HG03469 (cell line): ENCODE measurements around the gene TMEM9.
"Not testable (repeated sequence)": the region's sequence is repeated elsewhere in the genome, so short reads cannot be mapped to it uniquely, and the experiment has no call there.

Experiments
- ATAC-seq: cut with Tn5 transposase; IDR thresholded peaks from one replicate; pipeline ENCODE4 v1.9.1; 2021; ENCODE audit warnings: mild to moderate bottlenecking, moderate library complexity, moderate number of reproducible peaks; ENCODE audit not compliant: unreplicated experiment

The TMEM9 gene

DNA sequence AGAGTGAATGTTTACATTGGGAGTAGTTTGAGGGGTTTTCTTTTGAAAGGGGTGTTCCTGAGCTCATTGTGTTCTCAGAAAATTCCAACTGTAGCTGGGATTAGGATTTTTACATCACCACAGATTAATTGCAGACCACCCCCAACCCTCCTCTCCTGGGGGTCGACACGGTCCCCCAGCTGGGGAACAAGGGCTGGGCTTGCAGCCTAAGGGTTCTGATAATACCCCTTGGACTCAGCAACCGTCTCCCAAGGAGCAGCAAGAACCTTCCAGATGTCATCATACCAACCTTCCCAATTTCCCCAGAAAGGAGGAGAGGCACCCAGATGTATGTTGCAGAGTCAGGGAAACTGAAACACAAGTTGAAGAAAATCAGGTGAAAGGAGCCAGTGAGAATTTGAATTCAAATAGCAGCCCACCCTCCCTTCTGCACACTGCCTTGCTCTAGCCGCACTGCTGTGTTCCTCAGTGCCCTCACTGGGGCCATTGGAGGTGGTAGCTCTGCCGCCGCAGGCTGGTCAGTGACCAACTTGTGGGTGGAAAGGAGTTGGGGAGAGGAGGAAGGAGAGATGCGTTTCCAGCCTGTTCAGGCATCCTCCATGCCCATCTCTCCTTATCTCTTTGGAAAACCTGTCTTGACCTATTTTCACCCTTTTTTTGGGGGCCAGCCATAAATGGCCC, 21.7 kb upstream of the TMEM9 start:
- no peak for ATAC-seq

GRCh38 chr1:201173736-201174135, 19.5 kb upstream of the TMEM9 start:
- no peak for ATAC-seq

- ATAC-seq, result no peak
Measured at GRCh38 chr1:201172999-201173610, 18.8 kb upstream of the TMEM9 start.

DNA sequence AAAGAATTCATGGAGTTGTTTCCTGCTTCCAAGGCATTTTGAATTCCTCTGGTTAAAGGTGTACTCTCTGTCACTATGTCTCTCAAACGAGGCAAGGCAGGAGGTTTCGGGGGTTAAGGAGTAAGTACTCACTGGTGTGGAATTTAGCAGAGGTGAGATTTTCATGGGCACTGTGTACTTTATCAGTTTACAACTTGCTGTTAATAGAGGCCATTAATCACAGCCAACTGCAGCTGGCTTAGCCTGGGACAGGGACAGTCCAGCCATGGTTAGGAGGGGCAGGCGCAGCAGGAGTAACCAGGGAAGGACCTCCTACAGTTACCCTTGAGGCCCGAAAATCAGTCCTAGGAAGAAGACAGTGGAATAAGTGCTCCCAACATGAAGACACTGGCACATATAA, 18.1 kb upstream of the TMEM9 start:
- ATAC-seq, result no peak

DNA sequence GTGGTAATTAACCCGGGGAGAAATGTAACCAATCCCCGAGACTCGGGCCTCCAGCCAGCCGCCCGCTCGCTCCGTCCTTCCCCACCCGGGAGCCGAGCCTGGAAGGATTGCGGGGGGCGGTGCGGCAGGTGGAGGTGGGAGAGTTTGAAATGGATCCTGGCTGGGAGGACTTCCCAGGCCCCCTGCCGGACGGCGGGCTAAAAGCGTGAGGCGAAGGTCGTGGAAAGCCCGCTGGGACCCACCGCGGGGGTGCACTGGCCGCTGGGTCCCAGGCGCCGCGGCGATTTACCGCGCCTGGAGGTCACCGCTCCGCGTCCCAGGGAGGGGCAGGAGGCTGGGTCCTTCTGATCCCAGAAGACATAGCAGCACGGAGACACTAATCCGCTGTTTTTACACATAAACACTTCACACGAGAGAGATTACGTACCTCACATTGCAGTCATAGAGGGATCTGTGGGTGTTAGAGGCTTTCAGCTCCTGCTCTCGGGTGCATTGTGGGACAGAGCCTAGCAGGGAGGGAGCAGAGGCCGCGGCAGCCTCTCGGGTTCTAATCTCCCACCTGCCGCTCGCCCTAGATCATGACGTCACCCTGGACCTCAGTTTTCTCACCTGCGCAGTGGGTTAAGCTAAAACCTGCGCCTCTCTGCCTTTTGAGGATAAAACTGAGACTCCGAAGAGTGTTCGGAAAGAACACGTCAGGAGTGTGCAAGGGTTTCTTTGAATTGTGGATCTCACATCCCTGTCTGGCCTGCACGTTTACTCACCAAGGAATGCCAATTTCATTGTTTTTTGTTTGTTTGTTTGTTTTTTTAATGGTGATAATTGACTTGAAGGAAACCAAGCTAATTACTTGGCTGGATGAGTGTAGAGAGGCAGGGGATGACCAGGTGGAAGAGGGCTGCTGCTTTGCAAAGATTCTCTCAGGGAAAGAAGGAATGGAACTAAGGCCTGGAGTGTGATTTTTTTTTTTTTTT, 17.1 kb upstream of the TMEM9 start:
- ATAC-seq, result peak; percentile 34

- ATAC-seq, result peak; percentile 75
Measured at GRCh38 chr1:201170533-201171062, 16.3 kb upstream of the TMEM9 start.

DNA sequence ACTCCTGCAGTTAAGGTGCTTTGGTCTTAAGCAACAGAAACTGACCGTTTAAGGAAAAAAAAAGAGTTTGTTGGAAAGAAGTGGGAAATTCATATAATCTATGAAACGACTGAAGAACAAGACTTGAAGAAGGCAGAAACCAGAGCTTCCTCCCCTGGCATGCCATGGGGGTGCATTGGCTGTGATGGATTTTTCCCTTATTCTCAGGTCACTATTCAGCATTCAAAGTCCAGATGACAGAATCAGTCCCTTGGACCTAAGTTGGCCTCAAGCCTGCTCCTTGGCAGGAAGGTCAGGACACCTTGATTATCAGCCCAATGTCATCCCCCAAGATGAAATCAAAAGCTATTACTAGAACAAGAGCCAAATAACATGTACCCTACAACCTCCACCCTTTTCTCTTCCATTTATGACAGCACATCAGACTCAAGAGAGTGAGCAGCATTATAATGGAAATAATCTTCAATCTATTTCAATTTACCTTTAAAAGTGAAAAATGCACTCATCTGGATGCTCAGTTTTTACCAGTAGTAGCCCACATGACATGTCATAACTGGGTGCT, 15.8 kb upstream of the TMEM9 start:
- no peak for ATAC-seq

GRCh38 chr1:201169203-201169602, 14.9 kb upstream of the TMEM9 start:
- ATAC-seq, result no peak

DNA sequence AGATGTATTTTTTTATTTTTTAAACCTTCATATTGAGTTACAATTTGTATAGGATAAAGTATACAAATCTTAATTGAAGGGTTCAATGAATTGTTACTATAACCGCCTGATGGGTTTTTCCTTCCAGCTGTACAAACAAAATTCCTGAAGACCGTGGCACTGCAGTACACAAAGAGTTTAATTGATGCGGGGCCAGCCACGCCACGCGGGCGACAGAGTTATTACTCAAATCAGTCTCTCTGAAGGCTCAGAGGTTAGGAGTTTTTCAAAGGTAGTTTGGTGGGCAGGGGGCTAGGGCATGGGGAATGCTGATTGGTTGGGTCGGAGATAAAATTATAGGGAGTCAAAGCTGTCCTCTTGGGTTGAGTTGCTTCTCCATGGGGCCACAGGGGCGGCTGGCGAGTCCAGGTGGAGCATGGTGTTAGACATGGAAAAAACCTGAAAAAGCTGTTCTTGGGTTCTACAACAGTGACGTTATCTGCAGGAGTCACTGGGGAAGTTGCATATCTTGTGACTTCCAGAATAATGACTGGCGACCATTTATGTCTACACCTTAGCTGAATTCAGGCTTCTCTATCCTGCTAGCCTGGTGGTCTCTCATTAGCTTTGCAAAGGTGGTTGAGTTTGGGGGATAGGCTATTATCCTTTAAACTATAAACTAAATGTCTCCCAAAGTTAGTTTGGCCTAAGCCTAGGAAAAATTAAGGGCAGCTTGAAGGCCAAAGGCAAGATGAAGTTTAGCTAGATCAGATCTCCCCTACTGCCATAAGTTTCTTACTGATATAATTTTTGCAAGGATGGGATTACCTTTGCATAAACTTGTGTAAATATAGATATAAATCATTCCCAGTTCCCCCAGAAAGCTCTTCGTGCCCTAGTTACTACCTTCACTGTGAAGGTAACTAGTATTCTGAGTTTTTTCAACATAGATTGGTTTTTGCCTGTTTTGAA, 13.0 kb upstream of the TMEM9 start:
- no peak for ATAC-seq

- no peak for ATAC-seq
Measured at GRCh38 chr1:201164645-201165044, 10.4 kb upstream of the TMEM9 start.

DNA sequence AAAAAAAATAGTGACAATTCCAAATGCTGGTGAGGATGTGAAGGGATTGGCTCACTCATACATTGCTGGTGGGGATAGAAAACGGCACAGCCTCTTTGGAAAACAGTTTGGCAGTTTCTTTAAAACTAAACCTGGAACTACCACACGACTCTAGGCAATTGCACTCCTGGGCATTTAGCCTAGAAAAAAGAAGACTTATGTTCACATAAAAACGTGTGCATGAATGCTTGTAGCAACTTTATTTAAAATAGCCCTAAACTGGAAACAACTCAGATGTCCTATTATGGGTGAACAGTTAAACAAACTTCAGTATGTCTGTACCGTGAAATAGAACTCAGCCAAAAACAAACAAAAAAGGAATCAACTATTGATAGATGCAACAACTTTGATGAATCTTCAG, 9.4 kb upstream of the TMEM9 start:
- no peak for ATAC-seq

DNA sequence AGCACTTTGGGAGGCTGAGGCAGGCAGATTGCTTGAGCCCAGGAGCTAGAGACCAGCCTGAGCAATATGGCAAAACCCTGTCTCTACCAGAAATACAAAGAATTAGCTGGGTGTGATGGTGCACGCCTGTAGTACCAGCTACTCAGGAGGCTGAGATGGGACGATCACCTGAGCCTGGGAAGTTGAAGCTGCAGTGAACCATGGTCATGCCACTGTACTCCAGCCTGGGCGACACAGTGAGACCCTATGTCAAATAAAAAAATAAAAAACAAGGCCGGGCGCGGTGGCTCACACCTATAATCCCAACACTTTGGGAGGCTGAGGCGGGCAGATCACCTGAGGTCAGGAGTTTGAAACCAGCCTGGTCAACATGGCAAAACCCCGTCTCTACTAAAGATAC, 8.8 kb upstream of the TMEM9 start:
- not testable (repeated sequence) for ATAC-seq

DNA sequence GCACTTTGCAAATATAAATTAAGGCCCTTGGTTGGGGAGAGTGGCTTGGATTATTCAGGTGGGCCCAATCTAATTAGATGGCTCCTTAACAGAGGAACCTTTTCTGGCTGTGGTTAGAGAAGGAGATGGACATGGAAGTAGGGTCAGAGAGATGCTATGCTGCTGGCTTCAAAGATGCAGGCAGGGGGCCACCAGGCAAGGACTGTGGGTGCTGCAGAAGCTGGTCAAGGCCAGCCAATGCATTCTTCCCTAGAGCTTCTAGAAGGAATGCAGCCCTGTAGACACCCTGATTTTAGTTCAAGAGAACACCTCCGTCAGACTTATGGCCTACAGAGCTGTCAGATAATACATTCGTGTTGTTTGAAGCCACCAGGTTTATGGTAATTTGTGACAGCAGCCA, 3.7 kb upstream of the TMEM9 start:
- no peak for ATAC-seq

GRCh38 chr1:201156819-201157218, 2.5 kb upstream of the TMEM9 start:
- ATAC-seq, result no peak

DNA sequence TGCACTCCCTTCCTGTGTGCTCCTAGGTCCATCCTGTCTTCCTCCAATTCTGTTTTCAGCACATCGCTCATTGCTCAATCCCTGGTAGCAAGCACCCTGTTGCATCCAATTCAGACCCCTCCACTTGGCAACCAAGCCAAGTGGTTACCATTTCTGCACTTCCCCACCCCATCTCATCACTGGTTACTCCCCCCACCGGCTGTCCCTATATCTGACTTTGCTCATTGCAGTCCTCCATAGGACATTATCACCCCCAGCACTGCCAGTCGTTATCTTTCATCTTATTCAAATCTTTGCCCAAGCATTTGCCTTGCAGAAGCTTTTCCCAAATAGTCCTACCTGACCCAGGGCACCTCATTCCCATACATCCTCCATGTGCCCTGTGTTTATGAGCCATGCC, 2.1 kb upstream of the TMEM9 start:
- no peak for ATAC-seq

- no peak for ATAC-seq
Measured at GRCh38 chr1:201155354-201155753, 1.1 kb upstream of the TMEM9 start.

GRCh38 chr1:201153474-201154388, 543 bp downstream of the TMEM9 start:
- ATAC-seq, result peak; percentile 16

- ATAC-seq, result no peak
Measured at GRCh38 chr1:201149400-201149799, 4.9 kb downstream of the TMEM9 start.
